Type B pancreatic cell (in vitro differentiated cells): Measurements from ENCODE around the gene ISOC2. TPM values are rescaled to one million over a fixed set of nuclear protein-coding genes. Genes with fewer than 3 reads are reported as not detected.
"Not testable (repeated sequence)": the region's sequence is repeated elsewhere in the genome, so short reads cannot be mapped to it uniquely, and the experiment has no call there.

ENCODE experiments used
- DNase-seq: peaks from one replicate; pipeline ENCODE4 v3.0.0; 2021; ENCODE audit warnings: mixed read lengths; ENCODE audit not compliant: unreplicated experiment; ENCODE audit errors: extremely low spot score
- H3K27ac Mint-ChIP-seq: 2 replicates; pipeline ENCODE4 v1.8.0; 2021; ENCODE audit warnings: mild to moderate bottlenecking, mixed read lengths
- H3K27me3 Mint-ChIP-seq: 2 replicates; pipeline ENCODE4 v1.8.0; 2021; ENCODE audit warnings: mixed read lengths
- H3K36me3 Mint-ChIP-seq: 2 replicates; pipeline ENCODE4 v1.8.0; 2021; ENCODE audit warnings: mixed read lengths
- H3K4me1 Mint-ChIP-seq: one replicate; pipeline ENCODE4 v1.8.0; 2021; ENCODE audit warnings: mixed read lengths; ENCODE audit not compliant: unreplicated experiment
- H3K4me3 Mint-ChIP-seq: 2 replicates; pipeline ENCODE4 v1.8.0; 2021; ENCODE audit warnings: mild to moderate bottlenecking, mixed read lengths
- H3K9me3 Mint-ChIP-seq: 2 replicates; pipeline ENCODE4 v1.8.0; 2021; ENCODE audit warnings: mixed read lengths
- total RNA-seq: library from RNA; stranded (reverse); gene quantifications from 2 replicates; pipeline ENCODE4 v1.2.1, GENCODE V29; 2021; ENCODE audit warnings: low replicate concordance
- TF ChIP-seq, protein P1 (sequence below): fragments of 200-600 bp; sonication (generic); conservative IDR thresholded peaks from 2 replicates; pipeline ENCODE4 v1.5.0; 2021; ENCODE audit warnings: antibody characterized with exemption, mild to moderate bottlenecking

The ISOC2 gene
- total RNA-seq, 1 donor from 2014 or later, result 47.5 TPM

GRCh38 chr19:55418185-55418584 is 43.3 kb downstream of the ISOC2 start:
- peaks cover 6% of the 10 kb centered on the region for H3K4me1 Mint-ChIP-seq
- H3K27ac Mint-ChIP-seq, result peak overlapping the region; percentile 25
- no peak for DNase-seq
- no peaks in the 10 kb centered on the region for H3K36me3 Mint-ChIP-seq
- peaks cover 23% of the 10 kb centered on the region for H3K27me3 Mint-ChIP-seq
- peak overlapping the region; percentile 45 for H3K4me3 Mint-ChIP-seq
- no peaks in the 10 kb centered on the region for H3K9me3 Mint-ChIP-seq
- TF ChIP-seq, protein P1, sequence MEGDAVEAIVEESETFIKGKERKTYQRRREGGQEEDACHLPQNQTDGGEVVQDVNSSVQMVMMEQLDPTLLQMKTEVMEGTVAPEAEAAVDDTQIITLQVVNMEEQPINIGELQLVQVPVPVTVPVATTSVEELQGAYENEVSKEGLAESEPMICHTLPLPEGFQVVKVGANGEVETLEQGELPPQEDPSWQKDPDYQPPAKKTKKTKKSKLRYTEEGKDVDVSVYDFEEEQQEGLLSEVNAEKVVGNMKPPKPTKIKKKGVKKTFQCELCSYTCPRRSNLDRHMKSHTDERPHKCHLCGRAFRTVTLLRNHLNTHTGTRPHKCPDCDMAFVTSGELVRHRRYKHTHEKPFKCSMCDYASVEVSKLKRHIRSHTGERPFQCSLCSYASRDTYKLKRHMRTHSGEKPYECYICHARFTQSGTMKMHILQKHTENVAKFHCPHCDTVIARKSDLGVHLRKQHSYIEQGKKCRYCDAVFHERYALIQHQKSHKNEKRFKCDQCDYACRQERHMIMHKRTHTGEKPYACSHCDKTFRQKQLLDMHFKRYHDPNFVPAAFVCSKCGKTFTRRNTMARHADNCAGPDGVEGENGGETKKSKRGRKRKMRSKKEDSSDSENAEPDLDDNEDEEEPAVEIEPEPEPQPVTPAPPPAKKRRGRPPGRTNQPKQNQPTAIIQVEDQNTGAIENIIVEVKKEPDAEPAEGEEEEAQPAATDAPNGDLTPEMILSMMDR, result peak; percentile 83

DNA sequence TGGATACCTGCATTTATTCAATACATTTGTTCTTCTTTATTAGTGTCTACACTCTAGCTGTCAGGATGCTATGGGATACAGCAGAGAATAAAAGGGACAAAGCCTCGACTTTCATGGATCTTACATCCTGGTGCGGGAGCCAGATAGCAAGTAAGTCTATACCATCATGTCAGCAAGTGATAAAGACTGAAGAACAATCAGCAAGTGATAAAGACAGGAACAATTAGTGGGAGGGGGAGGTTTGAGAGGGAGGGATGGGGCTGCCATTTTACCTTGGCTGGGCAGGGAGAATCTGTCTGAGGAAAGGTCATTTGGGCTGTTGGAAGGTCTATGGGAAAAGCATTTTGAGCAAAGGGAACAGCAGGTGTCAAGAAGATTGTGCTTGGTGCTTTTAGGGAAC is 51.3 kb downstream of the ISOC2 start:
- Mint-ChIP-seq H3K27me3 (peaks cover 14% of the 10 kb centered on the region), H3K4me3 (no peak overlapping the region), H3K27ac (no peak overlapping the region), H3K9me3 (peaks cover 5% of the 10 kb centered on the region), H3K36me3 (peaks cover 14% of the 10 kb centered on the region), H3K4me1 (peaks cover 18% of the 10 kb centered on the region)
- DNase-seq, result no peak
- TF ChIP-seq, protein P1, result no peak

DNA sequence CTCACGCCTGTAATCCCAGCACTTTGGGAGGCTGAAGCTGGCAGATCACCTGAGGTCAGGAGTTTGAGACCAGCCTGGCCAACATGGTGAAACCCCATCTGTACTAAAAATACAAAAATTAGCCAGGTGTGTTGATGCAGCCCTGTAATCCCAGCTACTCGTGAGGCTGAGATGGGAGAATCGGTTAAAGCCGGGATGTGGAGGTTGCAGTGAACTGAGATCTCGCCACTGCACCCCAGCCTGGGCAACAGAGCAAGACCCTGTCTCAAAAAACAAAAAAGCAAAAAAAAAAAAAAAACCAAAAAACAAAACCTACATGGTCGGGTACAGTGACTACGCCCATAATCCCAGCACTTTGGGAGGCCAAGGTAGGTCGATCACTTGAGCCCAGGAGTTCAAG is 52.3 kb downstream of the ISOC2 start:
- Mint-ChIP-seq H3K36me3 (peaks cover 14% of the 10 kb centered on the region), H3K4me1 (peaks cover 18% of the 10 kb centered on the region), H3K27me3 (peaks cover 12% of the 10 kb centered on the region), H3K27ac (peak overlapping the region; percentile 98), H3K4me3 (peak overlapping the region; percentile 74)
- not testable (repeated sequence) for DNase-seq, H3K9me3 Mint-ChIP-seq

DNA sequence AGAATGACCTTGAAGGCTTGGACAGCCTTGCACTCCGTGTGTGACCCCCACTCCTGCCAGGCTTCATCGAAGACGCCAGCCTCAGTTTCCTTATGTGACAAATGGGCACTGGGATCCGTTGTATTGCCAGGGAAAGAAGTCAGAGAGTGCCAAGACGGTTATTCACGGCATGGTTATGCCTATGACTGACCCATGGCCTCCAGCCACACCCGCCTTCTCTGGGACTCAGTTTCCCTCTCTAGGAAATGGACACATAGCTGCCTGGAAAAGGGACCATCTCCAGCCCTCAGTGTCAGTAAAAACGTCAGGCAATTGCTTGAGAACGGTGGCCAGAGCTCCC is 52.9 kb downstream of the ISOC2 start:
- Mint-ChIP-seq H3K27ac (peak overlapping the region; percentile 98), H3K4me3 (peak overlapping the region; percentile 97), H3K27me3 (peaks cover 12% of the 10 kb centered on the region), H3K9me3 (peaks cover 5% of the 10 kb centered on the region), H3K4me1 (peaks cover 18% of the 10 kb centered on the region), H3K36me3 (peaks cover 14% of the 10 kb centered on the region)
- TF ChIP-seq, protein P1, result no peak
- no peak for DNase-seq

- Mint-ChIP-seq H3K9me3 (peaks cover 5% of the 10 kb centered on the region), H3K36me3 (peaks cover 14% of the 10 kb centered on the region), H3K27me3 (peaks cover 12% of the 10 kb centered on the region), H3K27ac (peak overlapping the region; percentile 98), H3K4me3 (peak overlapping the region; percentile 97), H3K4me1 (peaks cover 18% of the 10 kb centered on the region)
- DNase-seq, result peak; percentile 98
- TF ChIP-seq, protein P1, result no peak
These were observed 53.5 kb downstream of the ISOC2 start for GRCh38 chr19:55407800-55408532.

DNA sequence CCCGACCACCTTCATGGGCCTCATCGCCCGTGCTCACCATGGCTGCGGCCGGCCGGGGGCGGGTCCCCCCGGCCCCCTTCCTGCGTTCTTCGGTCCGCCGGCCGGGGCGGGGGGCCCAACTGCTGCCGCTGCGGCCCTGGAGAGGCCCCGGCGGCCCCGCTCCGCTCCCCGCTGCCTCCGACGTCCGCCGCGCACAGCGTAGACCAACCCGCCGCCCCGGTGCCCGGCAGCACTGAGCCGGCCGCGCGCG is 54.0 kb downstream of the ISOC2 start, which contains the start of gene UBE2S:
TSS of gene UBE2S (minus strand) at position 239 of the 250 bp plus-strand sequence. CDS start at position 40, 199 bp downstream.
- not testable (repeated sequence) for H3K9me3 Mint-ChIP-seq, DNase-seq
- Mint-ChIP-seq H3K4me3 (peak within 1 kb of the TSS; percentile 97), H3K4me1 (peaks cover 18% of the 10 kb centered on the region), H3K27ac (peak within 1 kb of the TSS; percentile 98), H3K36me3 (peaks cover 14% of the 10 kb centered on the region), H3K27me3 (peaks cover 12% of the 10 kb centered on the region)
